Measurements from ENCODE around the gene RCC1.

DNA sequence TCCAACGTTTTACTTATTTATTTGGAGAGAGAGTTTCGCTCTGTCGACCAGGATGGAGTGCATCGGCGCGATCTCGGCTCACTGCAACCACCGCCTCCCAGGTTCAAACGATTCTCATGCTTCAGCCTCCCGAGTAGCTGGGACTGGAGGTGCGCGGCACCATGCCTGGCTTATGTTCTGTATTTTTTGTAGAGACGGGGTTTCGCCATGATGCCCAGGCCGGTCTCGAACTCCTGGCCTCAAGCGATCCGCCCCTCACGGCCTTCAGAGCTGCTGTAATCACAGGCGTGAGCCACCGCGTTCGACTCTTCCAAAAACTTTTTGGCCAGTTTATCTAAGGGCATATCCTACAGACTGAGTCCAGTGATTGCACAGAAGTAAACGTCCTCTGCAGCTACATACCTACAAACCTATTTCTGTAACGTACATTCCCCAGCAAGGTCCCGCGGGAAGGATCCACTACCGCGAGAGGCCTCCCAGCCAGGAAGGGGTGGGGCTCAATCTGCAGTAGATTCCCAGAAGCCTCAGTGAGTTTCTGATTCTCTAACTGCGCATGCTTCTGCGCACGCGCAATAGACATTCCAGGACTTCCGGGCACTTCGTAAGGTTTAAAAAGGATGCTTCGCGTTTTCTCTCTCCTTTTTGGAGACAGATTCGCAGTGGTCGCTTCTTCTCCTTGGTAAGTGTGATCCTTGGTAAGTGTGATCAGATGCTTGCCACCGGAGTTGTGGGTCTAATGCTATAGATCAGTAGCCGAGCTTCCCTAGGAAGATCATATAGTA, at the start of gene RCC1:
- TF ChIP-seq, protein P1, sequence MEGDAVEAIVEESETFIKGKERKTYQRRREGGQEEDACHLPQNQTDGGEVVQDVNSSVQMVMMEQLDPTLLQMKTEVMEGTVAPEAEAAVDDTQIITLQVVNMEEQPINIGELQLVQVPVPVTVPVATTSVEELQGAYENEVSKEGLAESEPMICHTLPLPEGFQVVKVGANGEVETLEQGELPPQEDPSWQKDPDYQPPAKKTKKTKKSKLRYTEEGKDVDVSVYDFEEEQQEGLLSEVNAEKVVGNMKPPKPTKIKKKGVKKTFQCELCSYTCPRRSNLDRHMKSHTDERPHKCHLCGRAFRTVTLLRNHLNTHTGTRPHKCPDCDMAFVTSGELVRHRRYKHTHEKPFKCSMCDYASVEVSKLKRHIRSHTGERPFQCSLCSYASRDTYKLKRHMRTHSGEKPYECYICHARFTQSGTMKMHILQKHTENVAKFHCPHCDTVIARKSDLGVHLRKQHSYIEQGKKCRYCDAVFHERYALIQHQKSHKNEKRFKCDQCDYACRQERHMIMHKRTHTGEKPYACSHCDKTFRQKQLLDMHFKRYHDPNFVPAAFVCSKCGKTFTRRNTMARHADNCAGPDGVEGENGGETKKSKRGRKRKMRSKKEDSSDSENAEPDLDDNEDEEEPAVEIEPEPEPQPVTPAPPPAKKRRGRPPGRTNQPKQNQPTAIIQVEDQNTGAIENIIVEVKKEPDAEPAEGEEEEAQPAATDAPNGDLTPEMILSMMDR (IDR thresholded peaks at IDR 0.05; ENCODE audit: poor library complexity): no peak
- TF ChIP-seq EZH2phosphoT487 (IDR thresholded peaks at IDR 0.05; ENCODE audit: low read depth, severe bottlenecking, unreplicated experiment): no peak
